Measurements from ENCODE around the gene PCOLCE2.

PCOLCE2 gene

GRCh38 chr3:142916605-142917004 lies 27.7 kb upstream of the PCOLCE2 start:
- no peak overlapping the region for H3K4ac ChIP-seq (ENCODE audit: low read depth in 1 of 2, low read length in 2 of 2)
- no peak overlapping the region for H3K4me2 ChIP-seq (ENCODE audit: low read length, poor library complexity, severe bottlenecking)
- H2AFZ ChIP-seq (ENCODE audit: low read depth, low read length): no peak overlapping the region
- H3K36me3 ChIP-seq (ENCODE audit: control insufficient read depth in 1 of 2, insufficient read depth in 2 of 2, low read depth in 1 of 2, low read length in 2 of 2): no peaks in the 10 kb centered on the region
- no peak overlapping the region for H2BK15ac ChIP-seq (ENCODE audit: low read depth, poor library complexity, severe bottlenecking)
- no peak overlapping the region for H2BK12ac ChIP-seq (ENCODE audit: low read length in 2 of 2)
- H3K9ac ChIP-seq (ENCODE audit: low read length): peak overlapping the region; percentile 11
- H2BK5ac ChIP-seq (ENCODE audit: low read depth, low read length, poor library complexity, severe bottlenecking): no peak overlapping the region
- no peak overlapping the region for H3K14ac ChIP-seq (ENCODE audit: low read length in 2 of 2)
- no peak for DNase-seq
- no peaks in the 10 kb centered on the region for H3K4me1 ChIP-seq (ENCODE audit: control insufficient read depth, insufficient read depth, low read depth, low read length)
- H3K18ac ChIP-seq (ENCODE audit: low read depth in 1 of 2, low read length in 2 of 2): no peak overlapping the region
- H3K4me3 ChIP-seq (ENCODE audit: insufficient read depth in 1 of 2, low read depth in 1 of 2, low read length in 2 of 2): no peak overlapping the region
- H2AK5ac ChIP-seq (ENCODE audit: low read length, severe bottlenecking): no peak overlapping the region
- no peaks in the 10 kb centered on the region for H3K27me3 ChIP-seq (ENCODE audit: control insufficient read depth in 1 of 2, insufficient read depth in 1 of 2, low read length in 2 of 2)
- H3K79me1 ChIP-seq (replicated peaks; ENCODE audit: low read length, poor library complexity, severe bottlenecking): no peaks in the 10 kb centered on the region
- WGBS: 70% methylated on average over 2 of the region's 2 CpGs
- no peaks in the 10 kb centered on the region for H3K9me3 ChIP-seq (ENCODE audit: control insufficient read depth, low read length)
- H2BK120ac ChIP-seq (ENCODE audit: low read depth, low read length): no peak overlapping the region
- no peak overlapping the region for H3K23ac ChIP-seq (ENCODE audit: low read length in 2 of 2)
- H4K8ac ChIP-seq (ENCODE audit: low read length): no peak overlapping the region
- no peak overlapping the region for H3K27ac ChIP-seq (ENCODE audit: low read length, poor library complexity, severe bottlenecking)
- H4K91ac ChIP-seq (ENCODE audit: low read length): no peak overlapping the region

DNA sequence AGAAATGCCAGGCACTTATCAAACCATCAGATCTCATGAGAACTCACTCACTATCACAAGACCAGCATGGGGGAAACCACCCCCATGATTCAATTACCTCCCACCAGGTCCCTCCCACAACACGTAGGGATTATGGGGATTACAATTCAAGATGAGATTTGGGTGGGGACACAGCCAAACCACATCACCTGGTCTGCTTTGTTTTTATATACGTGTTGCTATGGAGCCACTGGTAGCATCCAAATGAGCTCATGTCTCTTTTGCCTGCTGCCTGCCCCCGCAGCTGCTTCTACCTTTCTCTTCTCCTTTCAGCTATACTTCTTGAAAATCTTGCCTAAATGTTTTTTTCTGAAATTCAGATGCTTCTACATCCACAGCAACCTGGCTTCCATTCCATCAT lies 26.8 kb upstream of the PCOLCE2 start:
- Histone ChIP-seq H4K8ac (ENCODE audit: low read length) (no peak overlapping the region), H3K23ac (ENCODE audit: low read length in 2 of 2) (no peak overlapping the region), H2AK5ac (ENCODE audit: low read length, severe bottlenecking) (no peak overlapping the region), H3K9me3 (ENCODE audit: control insufficient read depth, low read length) (no peaks in the 10 kb centered on the region), H3K27ac (ENCODE audit: low read length, poor library complexity, severe bottlenecking) (no peak overlapping the region), H3K4ac (ENCODE audit: low read depth in 1 of 2, low read length in 2 of 2) (no peak overlapping the region), H2BK15ac (ENCODE audit: low read depth, poor library complexity, severe bottlenecking) (no peak overlapping the region), H3K18ac (ENCODE audit: low read depth in 1 of 2, low read length in 2 of 2) (no peak overlapping the region), H2BK120ac (ENCODE audit: low read depth, low read length) (no peak overlapping the region), H3K4me2 (ENCODE audit: low read length, poor library complexity, severe bottlenecking) (no peak overlapping the region), H3K4me3 (ENCODE audit: insufficient read depth in 1 of 2, low read depth in 1 of 2, low read length in 2 of 2) (no peak overlapping the region), H3K14ac (ENCODE audit: low read length in 2 of 2) (no peak overlapping the region), H2BK5ac (ENCODE audit: low read depth, low read length, poor library complexity, severe bottlenecking) (no peak overlapping the region), H2AFZ (ENCODE audit: low read depth, low read length) (no peak overlapping the region), H3K27me3 (ENCODE audit: control insufficient read depth in 1 of 2, insufficient read depth in 1 of 2, low read length in 2 of 2) (no peaks in the 10 kb centered on the region), H3K4me1 (ENCODE audit: control insufficient read depth, insufficient read depth, low read depth, low read length) (no peaks in the 10 kb centered on the region), H4K91ac (ENCODE audit: low read length) (no peak overlapping the region), H3K9ac (ENCODE audit: low read length) (no peak overlapping the region), H2BK12ac (ENCODE audit: low read length in 2 of 2) (no peak overlapping the region), H3K36me3 (ENCODE audit: control insufficient read depth in 1 of 2, insufficient read depth in 2 of 2, low read depth in 1 of 2, low read length in 2 of 2) (no peaks in the 10 kb centered on the region), H3K79me1 (replicated peaks; ENCODE audit: low read length, poor library complexity, severe bottlenecking) (no peaks in the 10 kb centered on the region)
- DNase-seq: no peak
- WGBS: 78% methylated on average over 3 of the region's 3 CpGs

DNA sequence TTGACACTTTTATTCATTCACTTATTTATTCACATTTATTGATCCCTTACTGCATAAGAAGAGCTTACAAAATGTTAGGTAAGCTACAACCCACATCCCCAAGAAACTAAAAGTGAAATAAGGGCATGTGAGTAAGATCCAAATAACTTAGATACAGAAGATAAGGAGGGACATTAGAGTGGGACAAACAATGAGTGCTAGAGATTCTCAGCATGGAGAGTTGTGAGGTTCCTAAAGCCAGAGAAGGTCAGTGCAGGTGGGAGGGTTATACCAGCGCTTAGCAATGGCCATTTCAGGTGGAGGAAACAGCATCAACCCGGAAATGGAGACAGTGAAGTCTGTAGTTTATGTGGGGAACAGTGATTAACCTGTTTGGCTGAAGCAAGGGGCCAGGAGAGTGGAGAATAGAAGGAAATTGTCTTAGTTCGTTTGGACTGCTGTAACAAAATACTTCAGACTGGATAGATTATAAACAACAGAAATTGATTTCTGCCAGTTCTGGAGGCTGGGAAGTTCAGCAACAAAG lies 25.5 kb upstream of the PCOLCE2 start:
- no peak overlapping the region for H3K18ac ChIP-seq (ENCODE audit: low read depth in 1 of 2, low read length in 2 of 2)
- no peak overlapping the region for H3K14ac ChIP-seq (ENCODE audit: low read length in 2 of 2)
- no peaks in the 10 kb centered on the region for H3K9me3 ChIP-seq (ENCODE audit: control insufficient read depth, low read length)
- no peak overlapping the region for H3K27ac ChIP-seq (ENCODE audit: low read length, poor library complexity, severe bottlenecking)
- WGBS: 73% methylated on average over 3 of the region's 3 CpGs
- no peak overlapping the region for H2AFZ ChIP-seq (ENCODE audit: low read depth, low read length)
- no peak overlapping the region for H4K8ac ChIP-seq (ENCODE audit: low read length)
- no peak overlapping the region for H3K4me2 ChIP-seq (ENCODE audit: low read length, poor library complexity, severe bottlenecking)
- H3K4ac ChIP-seq (ENCODE audit: low read depth in 1 of 2, low read length in 2 of 2): no peak overlapping the region
- H3K4me1 ChIP-seq (ENCODE audit: control insufficient read depth, insufficient read depth, low read depth, low read length): no peaks in the 10 kb centered on the region
- H2BK15ac ChIP-seq (ENCODE audit: low read depth, poor library complexity, severe bottlenecking): no peak overlapping the region
- no peak overlapping the region for H4K91ac ChIP-seq (ENCODE audit: low read length)
- H3K79me1 ChIP-seq (replicated peaks; ENCODE audit: low read length, poor library complexity, severe bottlenecking): no peaks in the 10 kb centered on the region
- H2BK12ac ChIP-seq (ENCODE audit: low read length in 2 of 2): no peak overlapping the region
- H2BK5ac ChIP-seq (ENCODE audit: low read depth, low read length, poor library complexity, severe bottlenecking): no peak overlapping the region
- no peak overlapping the region for H2BK120ac ChIP-seq (ENCODE audit: low read depth, low read length)
- no peak for DNase-seq
- no peaks in the 10 kb centered on the region for H3K27me3 ChIP-seq (ENCODE audit: control insufficient read depth in 1 of 2, insufficient read depth in 1 of 2, low read length in 2 of 2)
- H3K9ac ChIP-seq (ENCODE audit: low read length): no peak overlapping the region
- no peak overlapping the region for H3K23ac ChIP-seq (ENCODE audit: low read length in 2 of 2)
- H3K36me3 ChIP-seq (ENCODE audit: control insufficient read depth in 1 of 2, insufficient read depth in 2 of 2, low read depth in 1 of 2, low read length in 2 of 2): no peaks in the 10 kb centered on the region
- no peak overlapping the region for H2AK5ac ChIP-seq (ENCODE audit: low read length, severe bottlenecking)
- H3K4me3 ChIP-seq (ENCODE audit: insufficient read depth in 1 of 2, low read depth in 1 of 2, low read length in 2 of 2): no peak overlapping the region

DNA sequence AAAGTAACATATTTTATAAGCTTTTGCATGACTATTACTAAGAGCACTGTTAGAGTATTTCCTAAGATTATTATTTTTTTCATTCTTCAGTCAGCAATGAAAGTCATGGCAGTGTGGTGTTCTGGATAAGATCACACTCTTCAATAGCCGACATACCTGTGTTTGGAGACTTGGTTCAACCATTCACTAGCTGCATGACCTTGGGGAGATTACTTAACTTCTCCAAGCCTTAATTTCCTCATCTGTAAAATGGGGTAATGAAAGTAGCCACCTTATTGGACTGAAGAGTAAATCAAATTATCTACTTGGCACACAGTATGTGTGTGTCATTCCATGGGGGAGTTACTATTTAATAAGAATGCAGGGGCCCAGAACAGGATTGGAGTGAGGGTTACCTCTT lies 24.5 kb upstream of the PCOLCE2 start:
- H3K4me2 ChIP-seq (ENCODE audit: low read length, poor library complexity, severe bottlenecking): no peak overlapping the region
- no peaks in the 10 kb centered on the region for H3K4me1 ChIP-seq (ENCODE audit: control insufficient read depth, insufficient read depth, low read depth, low read length)
- no peak for DNase-seq
- H3K27ac ChIP-seq (ENCODE audit: low read length, poor library complexity, severe bottlenecking): no peak overlapping the region
- no peak overlapping the region for H3K23ac ChIP-seq (ENCODE audit: low read length in 2 of 2)
- H3K4ac ChIP-seq (ENCODE audit: low read depth in 1 of 2, low read length in 2 of 2): no peak overlapping the region
- H3K9me3 ChIP-seq (ENCODE audit: control insufficient read depth, low read length): no peaks in the 10 kb centered on the region
- H3K9ac ChIP-seq (ENCODE audit: low read length): peak overlapping the region; percentile 59
- no peak overlapping the region for H2BK12ac ChIP-seq (ENCODE audit: low read length in 2 of 2)
- no peak overlapping the region for H3K14ac ChIP-seq (ENCODE audit: low read length in 2 of 2)
- H2AK5ac ChIP-seq (ENCODE audit: low read length, severe bottlenecking): no peak overlapping the region
- no peak overlapping the region for H3K18ac ChIP-seq (ENCODE audit: low read depth in 1 of 2, low read length in 2 of 2)
- H4K91ac ChIP-seq (ENCODE audit: low read length): no peak overlapping the region
- no peak overlapping the region for H2BK120ac ChIP-seq (ENCODE audit: low read depth, low read length)
- no peaks in the 10 kb centered on the region for H3K79me1 ChIP-seq (replicated peaks; ENCODE audit: low read length, poor library complexity, severe bottlenecking)
- H3K36me3 ChIP-seq (ENCODE audit: control insufficient read depth in 1 of 2, insufficient read depth in 2 of 2, low read depth in 1 of 2, low read length in 2 of 2): no peaks in the 10 kb centered on the region
- WGBS: 100% methylated on average over 1 of the region's 1 CpG
- H2BK5ac ChIP-seq (ENCODE audit: low read depth, low read length, poor library complexity, severe bottlenecking): no peak overlapping the region
- H3K27me3 ChIP-seq (ENCODE audit: control insufficient read depth in 1 of 2, insufficient read depth in 1 of 2, low read length in 2 of 2): no peaks in the 10 kb centered on the region
- no peak overlapping the region for H4K8ac ChIP-seq (ENCODE audit: low read length)
- H3K4me3 ChIP-seq (ENCODE audit: insufficient read depth in 1 of 2, low read depth in 1 of 2, low read length in 2 of 2): no peak overlapping the region
- no peak overlapping the region for H2BK15ac ChIP-seq (ENCODE audit: low read depth, poor library complexity, severe bottlenecking)
- no peak overlapping the region for H2AFZ ChIP-seq (ENCODE audit: low read depth, low read length)

Data from mesenchymal stem cell (in vitro differentiated cells and primary cell).